ENCODE results near the gene PARD6G.

- no peak for TF ChIP-seq PKNOX1 (IDR thresholded peaks at IDR 0.05)
- no peak for TF ChIP-seq HDGF (IDR thresholded peaks at IDR 0.05; ENCODE audit: borderline replicate concordance)
- no peak for TF ChIP-seq ARNT (IDR thresholded peaks at IDR 0.05)
- TF ChIP-seq CTBP1 (IDR thresholded peaks at IDR 0.05; ENCODE audit: borderline replicate concordance) = no peak
- TF ChIP-seq FOXK2 (IDR thresholded peaks at IDR 0.05) = no peak
- TF ChIP-seq L3MBTL2 (conservative IDR thresholded peaks at IDR 0.05) = no peak
- no peak for TF ChIP-seq BHLHE40 (IDR thresholded peaks at IDR 0.05; ENCODE audit: borderline replicate concordance)
Observed at GRCh38 chr18:80168982-80169381, 78.3 kb downstream of the PARD6G start.

Measured in HEK293T (cell line).